ENCODE measurements around the gene ALDH7A1. TPM values are rescaled to one million over a fixed set of nuclear protein-coding genes. Genes with fewer than 3 reads are reported as not detected.

ALDH7A1 gene
- total RNA-seq, 1 donor from 2014 or later: 76.6 TPM

- Mint-ChIP-seq H3K9me3 (ENCODE audit: unreplicated experiment) (no peaks in the 10 kb centered on the region), H3K4me3 (ENCODE audit: unreplicated experiment) (no peak overlapping the region), H3K36me3 (ENCODE audit: low read depth, unreplicated experiment) (no peaks in the 10 kb centered on the region), H3K27me3 (ENCODE audit: unreplicated experiment) (peaks cover 7% of the 10 kb centered on the region), H3K4me1 (ENCODE audit: unreplicated experiment) (peaks cover 33% of the 10 kb centered on the region), H3K27ac (ENCODE audit: unreplicated experiment) (peak overlapping the region; percentile 72)
- TF ChIP-seq CTCF (IDR thresholded peaks at IDR 0.05; ENCODE audit: unreplicated experiment): no peak
- DNase-seq (ENCODE audit: low spot score): no peak
These were observed 56.4 kb downstream of the ALDH7A1 start for GRCh38 chr5:126538579-126538978.

DNA sequence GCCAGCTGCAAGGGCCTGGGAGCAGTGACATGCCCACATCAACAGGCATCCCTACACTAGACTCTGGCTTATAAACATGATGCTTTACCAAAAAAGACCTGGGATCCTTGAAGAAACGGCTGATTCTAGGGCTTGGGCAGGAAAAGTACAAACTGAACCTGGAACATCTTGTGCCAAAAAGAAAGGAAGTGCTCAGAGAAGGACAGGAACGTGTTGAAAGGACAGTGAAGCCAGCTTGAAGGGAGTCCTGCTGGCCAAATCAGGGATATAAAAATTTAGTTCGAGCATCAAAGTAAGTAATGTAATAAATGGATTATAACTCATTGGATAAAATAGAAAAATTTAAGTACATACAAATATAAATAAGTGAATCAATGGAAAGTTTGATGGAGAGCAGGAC is 58.1 kb downstream of the ALDH7A1 start:
- H3K4me3 Mint-ChIP-seq (ENCODE audit: unreplicated experiment): no peak overlapping the region
- H3K36me3 Mint-ChIP-seq (ENCODE audit: low read depth, unreplicated experiment): no peaks in the 10 kb centered on the region
- H3K27me3 Mint-ChIP-seq (ENCODE audit: unreplicated experiment): peaks cover 7% of the 10 kb centered on the region
- H3K9me3 Mint-ChIP-seq (ENCODE audit: unreplicated experiment): no peaks in the 10 kb centered on the region
- H3K4me1 Mint-ChIP-seq (ENCODE audit: unreplicated experiment): peaks cover 18% of the 10 kb centered on the region
- DNase-seq (ENCODE audit: low spot score): no peak
- TF ChIP-seq CTCF (IDR thresholded peaks at IDR 0.05; ENCODE audit: unreplicated experiment): peak; percentile 52
- H3K27ac Mint-ChIP-seq (ENCODE audit: unreplicated experiment): peak overlapping the region; percentile 75

DNA sequence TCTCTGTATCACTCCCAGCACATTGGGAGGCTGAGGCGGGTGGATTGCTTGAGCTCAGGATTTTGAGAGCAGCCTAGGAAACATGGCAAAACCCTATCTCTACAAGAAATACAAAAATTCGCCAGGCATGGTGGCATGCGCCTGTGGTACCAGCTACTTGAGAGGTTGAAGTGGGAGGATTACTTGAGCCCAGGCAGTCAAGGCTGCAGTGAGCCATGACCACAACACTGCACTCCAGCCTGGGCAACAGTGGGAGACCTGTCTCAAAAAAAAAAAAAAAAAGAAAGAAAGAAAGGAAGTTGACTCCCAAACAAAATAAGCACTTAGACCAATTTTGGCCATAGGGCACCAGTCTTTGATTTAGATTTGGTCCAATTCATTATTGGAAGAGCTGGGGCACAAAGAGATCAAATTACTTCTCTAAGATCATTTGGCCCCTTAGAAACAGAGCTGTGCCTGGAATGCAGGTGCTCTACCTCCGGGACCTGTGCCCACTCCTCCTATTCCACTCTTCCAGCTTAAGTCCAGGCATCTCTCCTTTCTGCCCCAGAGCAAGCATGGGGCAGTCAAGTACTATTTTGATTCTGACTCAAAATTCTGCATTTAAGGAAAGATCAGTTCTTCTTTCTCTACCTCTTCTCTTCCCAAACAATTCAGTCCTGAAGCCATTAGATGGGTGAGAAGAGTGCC is 59.0 kb downstream of the ALDH7A1 start:
- Mint-ChIP-seq H3K36me3 (ENCODE audit: low read depth, unreplicated experiment) (no peaks in the 10 kb centered on the region), H3K9me3 (ENCODE audit: unreplicated experiment) (no peaks in the 10 kb centered on the region), H3K4me3 (ENCODE audit: unreplicated experiment) (no peak overlapping the region), H3K27ac (ENCODE audit: unreplicated experiment) (no peak overlapping the region), H3K27me3 (ENCODE audit: unreplicated experiment) (peaks cover 6% of the 10 kb centered on the region), H3K4me1 (ENCODE audit: unreplicated experiment) (peaks cover 10% of the 10 kb centered on the region)
- no peak for DNase-seq (ENCODE audit: low spot score)
- no peak for TF ChIP-seq CTCF (IDR thresholded peaks at IDR 0.05; ENCODE audit: unreplicated experiment)

DNA sequence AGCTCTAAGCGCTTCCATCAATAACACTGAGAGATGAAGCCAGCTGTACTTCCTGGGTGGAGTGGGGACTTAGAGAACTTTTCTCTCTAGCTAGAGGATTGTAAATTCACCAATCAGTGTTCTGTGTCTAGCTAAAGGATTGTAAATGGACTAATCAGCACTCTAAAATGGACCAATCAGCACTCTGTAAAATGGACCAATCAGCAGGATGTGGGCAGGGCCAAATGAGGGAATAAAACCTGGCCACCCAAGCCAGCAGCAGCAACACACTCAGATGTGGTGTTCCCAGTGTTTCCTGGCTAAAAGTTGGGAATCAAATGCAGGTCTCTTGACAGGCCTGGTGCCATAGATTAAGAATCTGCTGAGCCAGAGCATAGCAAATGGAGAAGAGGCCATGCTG is 60.5 kb downstream of the ALDH7A1 start:
- Mint-ChIP-seq H3K4me1 (ENCODE audit: unreplicated experiment) (peaks cover 6% of the 10 kb centered on the region), H3K36me3 (ENCODE audit: low read depth, unreplicated experiment) (no peaks in the 10 kb centered on the region), H3K27ac (ENCODE audit: unreplicated experiment) (no peak overlapping the region), H3K4me3 (ENCODE audit: unreplicated experiment) (no peak overlapping the region), H3K27me3 (ENCODE audit: unreplicated experiment) (peaks cover 4% of the 10 kb centered on the region), H3K9me3 (ENCODE audit: unreplicated experiment) (no peaks in the 10 kb centered on the region)
- TF ChIP-seq CTCF (IDR thresholded peaks at IDR 0.05; ENCODE audit: unreplicated experiment): no peak
- no peak for DNase-seq (ENCODE audit: low spot score)

GRCh38 chr5:126531543-126532120 is 63.4 kb downstream of the ALDH7A1 start:
- H3K9me3 Mint-ChIP-seq (ENCODE audit: unreplicated experiment): no peaks in the 10 kb centered on the region
- peaks cover 2% of the 10 kb centered on the region for H3K27me3 Mint-ChIP-seq (ENCODE audit: unreplicated experiment)
- no peak for DNase-seq (ENCODE audit: low spot score)
- no peaks in the 10 kb centered on the region for H3K4me1 Mint-ChIP-seq (ENCODE audit: unreplicated experiment)
- H3K27ac Mint-ChIP-seq (ENCODE audit: unreplicated experiment): no peak overlapping the region
- no peaks in the 10 kb centered on the region for H3K36me3 Mint-ChIP-seq (ENCODE audit: low read depth, unreplicated experiment)
- no peak overlapping the region for H3K4me3 Mint-ChIP-seq (ENCODE audit: unreplicated experiment)
- TF ChIP-seq CTCF (IDR thresholded peaks at IDR 0.05; ENCODE audit: unreplicated experiment): no peak
